HG03039 (cell line): Measurements from ENCODE around the gene ZNF236.

Experiments
- ATAC-seq: cut with Tn5 transposase; IDR thresholded peaks from one replicate; pipeline ENCODE4 v1.9.1; 2021; ENCODE audit warnings: mild to moderate bottlenecking, moderate library complexity; ENCODE audit not compliant: unreplicated experiment

The ZNF236 gene

GRCh38 chr18:76859474-76860339 lies 37.4 kb downstream of the ZNF236 start:
- peak; percentile 69 for ATAC-seq

DNA sequence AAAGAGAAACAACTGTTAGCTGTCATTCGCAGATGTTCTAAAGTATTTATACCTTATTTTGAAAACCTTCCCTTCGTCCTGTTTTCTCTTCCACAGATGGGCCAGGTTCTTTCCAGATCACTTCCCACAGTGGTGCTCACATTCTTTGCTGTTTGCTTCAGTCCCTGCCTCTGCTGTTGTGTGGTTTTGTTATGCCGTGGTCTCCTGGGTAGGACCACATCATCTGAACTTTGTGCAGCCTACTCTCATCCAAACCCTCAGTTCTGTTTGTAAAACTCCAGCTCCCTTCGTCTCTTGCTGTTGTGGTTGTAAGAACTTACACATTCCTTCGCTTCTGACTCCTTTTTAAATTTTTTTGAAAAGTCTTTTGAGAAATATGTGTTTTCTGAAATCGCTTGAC lies 38.1 kb downstream of the ZNF236 start:
- ATAC-seq: no peak

GRCh38 chr18:76866666-76867065 lies 44.3 kb downstream of the ZNF236 start:
- no peak for ATAC-seq

- ATAC-seq: no peak
Measured at GRCh38 chr18:76873311-76873710, 51.0 kb downstream of the ZNF236 start.

GRCh38 chr18:76873713-76874112 lies 51.4 kb downstream of the ZNF236 start:
- ATAC-seq: no peak

DNA sequence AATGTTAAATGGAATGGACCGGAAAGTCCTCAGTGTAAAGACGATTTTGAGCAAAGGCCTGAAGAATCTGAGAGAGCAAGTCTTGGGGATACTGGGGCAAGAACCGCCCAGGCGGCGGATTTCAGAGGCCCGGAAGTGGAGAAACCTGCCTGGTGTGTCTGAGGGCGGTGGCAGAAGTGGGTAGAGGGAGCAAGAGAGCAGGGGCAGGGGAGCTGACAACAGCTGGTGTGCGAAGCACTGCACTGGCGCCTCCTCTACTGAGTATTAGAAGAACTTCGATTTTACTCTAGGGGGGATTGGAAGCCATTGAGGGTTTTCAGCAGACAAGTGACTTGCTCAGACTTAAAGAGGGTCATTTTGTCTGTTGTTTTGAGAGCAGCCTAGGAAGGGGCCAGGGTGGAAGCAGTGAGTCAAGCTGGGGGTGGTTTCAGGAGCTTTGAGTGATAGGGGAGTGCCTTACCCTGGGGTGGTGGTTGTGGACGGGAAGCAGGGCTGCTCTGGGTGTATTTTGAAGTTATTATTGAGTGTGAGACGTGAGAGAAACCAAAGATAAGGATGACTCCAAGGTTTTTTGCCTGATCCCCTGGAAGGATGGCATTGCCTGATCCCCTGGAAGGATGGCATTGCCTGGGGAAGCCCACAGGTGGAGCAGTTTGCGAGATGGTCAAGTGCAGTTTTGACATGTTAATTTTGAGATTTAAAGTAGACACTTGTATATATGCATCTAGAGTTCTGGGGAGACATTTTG lies 52.5 kb downstream of the ZNF236 start:
- no peak for ATAC-seq

DNA sequence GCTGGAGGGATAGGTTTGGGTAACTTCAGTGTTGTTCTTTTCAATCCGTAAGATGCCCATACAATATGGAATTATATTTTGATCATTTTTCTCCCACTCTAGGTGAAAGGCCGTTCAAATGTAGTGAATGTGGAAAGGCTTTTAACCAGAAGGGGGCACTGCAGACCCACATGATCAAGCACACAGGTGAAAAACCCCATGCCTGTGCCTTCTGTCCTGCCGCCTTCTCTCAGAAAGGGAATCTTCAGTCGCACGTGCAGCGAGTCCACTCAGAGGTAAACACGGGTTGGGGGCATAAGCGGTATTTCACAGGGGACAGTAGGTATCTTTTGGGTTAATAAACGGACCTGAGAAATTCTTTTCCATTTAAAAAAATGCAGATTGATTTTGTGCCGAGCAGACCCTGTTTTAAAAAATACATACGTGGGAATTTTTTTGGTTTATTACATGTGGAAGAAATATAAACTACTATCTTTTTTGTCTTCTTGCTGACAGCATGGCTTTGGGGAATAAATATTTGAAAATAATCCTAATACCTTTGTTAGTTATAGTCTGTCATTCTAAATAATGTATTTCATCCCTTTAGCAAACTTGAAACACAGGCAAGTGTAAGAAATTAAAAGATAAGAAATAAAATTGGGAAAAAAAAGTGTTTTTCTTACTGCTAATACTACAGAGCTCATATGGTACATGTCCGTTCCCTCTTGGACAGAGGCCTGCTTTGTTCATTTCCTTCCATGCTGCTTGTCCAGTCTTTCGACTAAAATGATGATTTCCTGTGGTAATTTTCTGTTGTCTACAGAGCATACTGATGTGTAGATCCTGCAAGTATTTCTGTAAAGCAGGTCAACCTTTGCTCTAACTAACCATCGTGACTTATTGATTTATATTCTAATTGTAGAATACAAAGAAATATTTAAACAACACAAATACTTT lies 53.3 kb downstream of the ZNF236 start:
- ATAC-seq: no peak

DNA sequence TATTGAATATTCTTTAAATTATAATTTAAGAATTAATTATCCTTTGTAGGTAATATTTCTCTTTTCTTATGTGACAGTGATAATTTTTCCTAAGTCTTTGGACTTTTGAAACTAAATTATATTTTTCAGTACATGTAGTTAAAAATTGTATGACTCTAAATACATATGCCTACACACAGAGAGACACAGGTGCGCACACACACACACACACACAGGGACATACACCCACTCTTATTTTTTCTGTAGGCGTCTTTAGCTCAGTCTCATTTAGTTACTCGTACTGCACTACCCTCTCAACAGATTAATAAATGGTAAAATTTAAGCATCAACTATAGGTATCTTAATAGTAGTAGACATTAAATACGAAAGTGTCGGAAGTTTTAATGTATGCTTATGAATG lies 56.1 kb downstream of the ZNF236 start:
- ATAC-seq: no peak

GRCh38 chr18:76880026-76880425 lies 57.7 kb downstream of the ZNF236 start:
- ATAC-seq: no peak

- ATAC-seq: no peak
Measured at GRCh38 chr18:76881744-76882143, 59.4 kb downstream of the ZNF236 start.

GRCh38 chr18:76882146-76882545 lies 59.8 kb downstream of the ZNF236 start:
- ATAC-seq: no peak

DNA sequence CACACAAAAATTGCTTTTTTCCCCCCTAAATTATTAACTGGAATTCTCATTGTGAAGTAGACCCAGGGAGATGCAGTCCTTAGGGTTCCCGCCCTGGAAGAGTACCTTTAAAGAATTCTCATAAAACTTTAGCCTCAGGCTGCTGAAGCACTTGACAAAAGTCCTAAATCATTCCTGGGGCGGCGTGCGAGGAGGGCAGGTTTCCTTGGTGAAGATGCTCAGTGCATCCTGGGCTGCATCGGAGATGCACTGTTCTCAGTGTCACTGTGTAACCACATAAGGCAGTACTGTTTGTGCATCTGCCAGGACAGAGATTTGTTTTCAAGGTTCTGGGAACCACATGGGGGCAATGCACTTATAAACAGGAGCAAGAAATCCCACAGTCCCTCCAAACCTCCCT lies 62.6 kb downstream of the ZNF236 start:
- ATAC-seq: no peak

GRCh38 chr18:76886112-76886511 lies 63.8 kb downstream of the ZNF236 start:
- ATAC-seq: no peak

GRCh38 chr18:76889091-76889699 lies 66.8 kb downstream of the ZNF236 start:
- no peak for ATAC-seq

DNA sequence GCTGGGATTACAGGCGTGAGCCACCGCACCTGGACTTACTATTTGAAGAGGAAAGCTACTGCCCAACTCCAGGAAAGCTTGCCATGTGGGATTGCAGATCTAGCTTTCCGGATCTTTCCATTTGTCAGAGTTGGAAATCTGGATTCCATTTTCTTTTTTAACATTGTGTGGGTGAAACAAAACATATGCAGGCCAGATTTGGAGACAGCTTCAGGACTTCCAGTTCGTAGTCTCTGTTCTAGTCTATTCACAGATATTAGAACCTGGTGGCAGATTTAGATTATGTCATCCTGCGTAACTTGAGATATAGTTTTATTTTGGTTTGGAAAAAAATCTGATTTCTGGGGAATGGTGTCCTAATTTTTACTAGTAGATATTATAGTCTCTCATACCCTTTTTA lies 70.5 kb downstream of the ZNF236 start:
- no peak for ATAC-seq

GRCh38 chr18:76894566-76895346 lies 72.4 kb downstream of the ZNF236 start:
- no peak for ATAC-seq

DNA sequence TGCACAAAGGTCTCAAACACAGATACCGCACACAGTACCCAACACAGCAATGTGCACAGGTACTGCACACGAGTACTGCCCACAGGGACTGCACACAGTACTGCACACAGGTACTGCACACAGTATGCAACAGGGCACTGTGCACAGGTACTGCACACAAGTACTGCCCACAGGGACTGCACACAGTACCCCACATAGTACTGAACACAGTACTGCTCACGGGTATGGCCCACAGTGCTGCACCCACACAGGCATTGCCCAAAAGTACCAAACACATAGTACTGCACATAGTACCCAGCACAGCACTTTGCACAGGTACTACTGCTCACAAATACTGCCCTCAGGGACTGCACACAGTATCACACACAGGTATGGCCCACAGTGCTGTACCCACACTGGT lies 73.1 kb downstream of the ZNF236 start:
- no peak for ATAC-seq

DNA sequence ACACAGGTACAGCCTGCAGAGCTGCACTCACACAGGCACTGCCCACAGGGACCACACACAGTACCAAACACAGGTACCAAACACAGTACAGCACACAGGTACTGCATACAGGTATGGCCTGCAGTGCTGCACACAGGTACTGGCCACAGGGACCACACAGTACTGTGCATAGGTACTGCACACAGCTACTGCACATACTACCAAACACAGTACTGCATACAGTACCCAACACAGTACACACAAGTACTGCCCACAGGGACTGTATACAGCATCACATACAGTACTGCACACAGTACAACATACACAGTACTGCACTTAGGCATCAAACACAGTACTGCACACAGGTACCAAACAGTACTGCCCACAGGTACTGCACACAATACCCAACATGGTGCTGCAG lies 74.3 kb downstream of the ZNF236 start:
- no peak for ATAC-seq

- no peak for ATAC-seq
Measured at GRCh38 chr18:76897257-76897656, 74.9 kb downstream of the ZNF236 start.

- ATAC-seq: no peak
Measured at GRCh38 chr18:76903386-76903785, 81.0 kb downstream of the ZNF236 start.
